Measurements from ENCODE around the gene CMTM7. TPM values are rescaled to one million over a fixed set of nuclear protein-coding genes. Genes with fewer than 3 reads are reported as not detected.
"Not testable (repeated sequence)": the region's sequence is repeated elsewhere in the genome, so short reads cannot be mapped to it uniquely, and the experiment has no call there.

Gene CMTM7
- polyA plus RNA-seq, 3 donors, result 100 to 148 (median 146) TPM

GRCh38 chr3:32463415-32463814, 71.8 kb downstream of the CMTM7 start:
- intact Hi-C loops (cut with micrococcal nuclease); H3K27me3 Mint-ChIP-seq (ENCODE audit: low read depth in 3 of 3); H2AFZ ChIP-seq (ENCODE audit: insufficient read depth, low read depth, low read length, poor library complexity, severe bottlenecking); DNase-seq; H3K36me3 ChIP-seq (replicated peaks in 1 of 2; ENCODE audit: control insufficient read depth in 1 of 2, insufficient read depth in 2 of 2, low read length in 2 of 2); H3K4me3 ChIP-seq (replicated peaks in 1 of 3; ENCODE audit: low read depth in 2 of 3, low read length in 3 of 3); H3K27me3 ChIP-seq (ENCODE audit: control insufficient read depth in 2 of 2, insufficient read depth in 2 of 2, low read length in 2 of 2); H3K9ac ChIP-seq (ENCODE audit: insufficient read depth, low read length, poor library complexity, severe bottlenecking); H3K27ac Mint-ChIP-seq; H3K4me3 Mint-ChIP-seq; H3K4me2 ChIP-seq (replicated peaks; ENCODE audit: extremely low read depth, low read length, poor library complexity, severe bottlenecking); H3K79me2 ChIP-seq (ENCODE audit: insufficient read depth, low read length); H3K9me3 ChIP-seq (replicated peaks in 1 of 2; ENCODE audit: control insufficient read depth in 1 of 2, insufficient read depth in 1 of 2, low read length in 2 of 2); H3K9me3 Mint-ChIP-seq; H3K27ac ChIP-seq (ENCODE audit: low read depth in 1 of 2, low read length in 2 of 2): not testable (repeated sequence)
- H4K20me1 ChIP-seq (ENCODE audit: insufficient read depth, low read length), result peaks cover 24% of the 10 kb centered on the region
- peaks cover 20 to 21% of the 10 kb centered on the region in 2 donors for H3K4me1 ChIP-seq (ENCODE audit: control insufficient read depth in 1 of 2, insufficient read depth in 2 of 2, low read length in 2 of 2)
- Mint-ChIP-seq H3K36me3 (peaks cover 11 to 15% of the 10 kb centered on the region in 2 donors), H3K4me1 (peaks cover 29% of the 10 kb centered on the region)
- WGBS (ENCODE audit: insufficient coverage), result 81% methylated on average over 7 of the region's 7 CpGs

GRCh38 chr3:32464726-32465125, 73.1 kb downstream of the CMTM7 start:
- Histone ChIP-seq H3K36me3 (replicated peaks in 1 of 2; ENCODE audit: control insufficient read depth in 1 of 2, insufficient read depth in 2 of 2, low read length in 2 of 2) (peaks cover 9 to 18% of the 10 kb centered on the region in 2 donors), H3K4me1 (ENCODE audit: control insufficient read depth in 1 of 2, insufficient read depth in 2 of 2, low read length in 2 of 2) (peaks cover 12 to 13% of the 10 kb centered on the region in 2 donors), H4K20me1 (ENCODE audit: insufficient read depth, low read length) (peaks cover 31% of the 10 kb centered on the region)
- not testable (repeated sequence) for H3K4me3 ChIP-seq (replicated peaks in 1 of 3; ENCODE audit: low read depth in 2 of 3, low read length in 3 of 3); H3K27me3 ChIP-seq (ENCODE audit: control insufficient read depth in 2 of 2, insufficient read depth in 2 of 2, low read length in 2 of 2); H3K9me3 ChIP-seq (replicated peaks in 1 of 2; ENCODE audit: control insufficient read depth in 1 of 2, insufficient read depth in 1 of 2, low read length in 2 of 2); H3K27ac Mint-ChIP-seq; H2AFZ ChIP-seq (ENCODE audit: insufficient read depth, low read depth, low read length, poor library complexity, severe bottlenecking); H3K79me2 ChIP-seq (ENCODE audit: insufficient read depth, low read length); H3K27me3 Mint-ChIP-seq (ENCODE audit: low read depth in 3 of 3); H3K9ac ChIP-seq (ENCODE audit: insufficient read depth, low read length, poor library complexity, severe bottlenecking); H3K27ac ChIP-seq (ENCODE audit: low read depth in 1 of 2, low read length in 2 of 2); DNase-seq; H3K9me3 Mint-ChIP-seq; H3K4me2 ChIP-seq (replicated peaks; ENCODE audit: extremely low read depth, low read length, poor library complexity, severe bottlenecking); H3K4me3 Mint-ChIP-seq
- intact Hi-C loops (cut with micrococcal nuclease), result loop anchor here in 1 of 2 donors (5.0 kb wide), 2 partner anchors 87 to 167 kb away; no protein-coding TSS in a partner anchor
- H3K4me1 Mint-ChIP-seq, result peaks cover 36% of the 10 kb centered on the region
- peaks cover 24 to 28% of the 10 kb centered on the region in 2 donors for H3K36me3 Mint-ChIP-seq
- 100% methylated on average over 2 of the region's 7 CpGs for WGBS (ENCODE audit: insufficient coverage)

GRCh38 chr3:32466808-32467207, 75.2 kb downstream of the CMTM7 start:
- Mint-ChIP-seq H3K27ac (peak overlapping the region in 1 of 7 donors; percentile 54), H3K36me3 (peaks cover 27 to 38% of the 10 kb centered on the region in 2 donors), H3K4me1 (peaks cover 44% of the 10 kb centered on the region)
- H3K27me3 Mint-ChIP-seq (ENCODE audit: low read depth in 3 of 3); H3K9ac ChIP-seq (ENCODE audit: insufficient read depth, low read length, poor library complexity, severe bottlenecking); H3K27ac ChIP-seq (ENCODE audit: low read depth in 1 of 2, low read length in 2 of 2); H3K4me2 ChIP-seq (replicated peaks; ENCODE audit: extremely low read depth, low read length, poor library complexity, severe bottlenecking); H3K9me3 Mint-ChIP-seq; DNase-seq; H2AFZ ChIP-seq (ENCODE audit: insufficient read depth, low read depth, low read length, poor library complexity, severe bottlenecking); H3K4me3 Mint-ChIP-seq; H3K4me3 ChIP-seq (replicated peaks in 1 of 3; ENCODE audit: low read depth in 2 of 3, low read length in 3 of 3); H3K9me3 ChIP-seq (replicated peaks in 1 of 2; ENCODE audit: control insufficient read depth in 1 of 2, insufficient read depth in 1 of 2, low read length in 2 of 2); H3K27me3 ChIP-seq (ENCODE audit: control insufficient read depth in 2 of 2, insufficient read depth in 2 of 2, low read length in 2 of 2): not testable (repeated sequence)
- WGBS (ENCODE audit: insufficient coverage), result no CpG with 5 or more reads among the region's 6 CpGs
- intact Hi-C loops (cut with micrococcal nuclease), result loop anchor here in 1 of 2 donors (5.0 kb wide), 2 partner anchors 90 to 170 kb away; no protein-coding TSS in a partner anchor
- H3K36me3 ChIP-seq (replicated peaks in 1 of 2; ENCODE audit: control insufficient read depth in 1 of 2, insufficient read depth in 2 of 2, low read length in 2 of 2), result peaks cover 9 to 27% of the 10 kb centered on the region in 2 donors
- peaks cover 22 to 25% of the 10 kb centered on the region in 2 donors for H3K4me1 ChIP-seq (ENCODE audit: control insufficient read depth in 1 of 2, insufficient read depth in 2 of 2, low read length in 2 of 2)
- peaks cover 42% of the 10 kb centered on the region for H4K20me1 ChIP-seq (ENCODE audit: insufficient read depth, low read length)
- peaks cover 17% of the 10 kb centered on the region for H3K79me2 ChIP-seq (ENCODE audit: insufficient read depth, low read length)
